SKM-1 (cell line): Measurements from ENCODE around the gene SHROOM3.
"Not testable (repeated sequence)": the region's sequence is repeated elsewhere in the genome, so short reads cannot be mapped to it uniquely, and the experiment has no call there.

Experiments used
- DNase-seq: peaks from one replicate; lab custom pipeline; 2025; ENCODE audit not compliant: unreplicated experiment; lab: John Stamatoyannopoulos, UW

SHROOM3 gene

DNA sequence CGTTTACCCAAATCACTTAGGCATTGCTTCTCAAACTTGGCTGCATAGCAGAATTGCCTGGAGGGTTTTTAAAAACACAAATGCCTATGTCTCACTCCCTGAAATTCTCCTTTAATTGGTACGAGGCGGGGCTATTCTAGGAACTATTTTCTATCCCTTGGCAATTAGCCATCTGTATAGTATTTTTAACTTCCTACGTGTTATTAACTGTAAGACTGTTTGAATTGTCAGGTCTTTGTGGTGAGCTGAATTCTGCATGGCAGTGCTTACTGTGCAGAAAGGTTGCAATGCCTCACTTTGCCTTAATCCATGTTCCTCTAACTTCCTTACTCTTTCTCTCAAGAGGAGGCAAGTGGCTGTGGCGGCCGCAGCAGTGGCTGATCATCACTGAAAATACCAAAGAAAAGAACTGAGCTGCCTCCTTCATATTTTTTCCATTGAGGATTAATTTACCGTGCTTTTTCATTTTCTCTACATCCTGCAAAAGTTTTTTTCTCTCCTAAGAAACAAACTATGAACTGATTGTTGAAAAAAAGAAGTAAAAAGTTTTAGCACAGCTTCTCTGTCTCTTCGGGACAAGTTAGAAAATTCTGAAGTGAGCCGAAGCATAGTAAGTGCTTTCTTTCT lies at the start of gene SHROOM3:
TSS of gene SHROOM3 (plus strand) at position 329 of the 627 bp plus-strand sequence. CDS start 824 bp downstream, outside the sequence.
- no peak for DNase-seq

- DNase-seq, result no peak
Observed at GRCh38 chr4:76385974-76386373, 49.1 kb upstream of the SHROOM3 start.

DNA sequence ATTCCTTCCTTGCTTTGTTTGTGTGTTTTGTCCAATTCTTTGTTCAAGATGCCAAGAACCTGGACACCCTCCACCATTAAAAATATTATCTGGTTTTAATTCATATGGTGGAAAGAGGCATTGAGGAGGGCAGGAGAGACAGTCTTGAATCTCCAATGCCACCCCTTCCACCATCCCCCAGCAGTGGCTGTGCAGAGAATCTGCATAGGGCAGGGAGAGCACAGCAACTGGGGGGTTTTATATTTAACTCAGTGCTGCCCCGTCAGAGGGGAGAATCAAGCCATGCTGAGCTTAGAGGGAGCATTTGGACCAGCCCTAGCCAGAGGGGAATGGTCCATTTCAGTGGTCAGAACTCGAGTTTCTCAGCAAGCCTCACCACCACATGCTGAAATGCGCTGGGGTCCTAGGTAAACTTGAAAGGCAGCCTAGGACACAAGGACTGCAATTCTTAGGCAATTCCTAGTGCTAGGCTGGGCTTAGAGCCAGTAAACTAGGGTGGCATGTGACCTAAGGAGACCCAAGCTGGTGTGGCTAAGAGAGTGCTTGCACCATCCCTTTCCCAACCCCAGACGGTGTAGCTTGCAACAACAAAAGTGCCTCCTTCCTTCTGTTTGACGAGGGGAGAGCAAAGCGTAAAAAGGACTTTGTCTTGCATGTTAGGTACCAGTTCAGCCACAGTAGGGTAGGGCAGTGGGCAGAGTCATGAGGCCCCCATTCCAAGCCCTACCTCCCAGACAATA lies 48.3 kb upstream of the SHROOM3 start:
- peak; percentile 85 for DNase-seq

DNA sequence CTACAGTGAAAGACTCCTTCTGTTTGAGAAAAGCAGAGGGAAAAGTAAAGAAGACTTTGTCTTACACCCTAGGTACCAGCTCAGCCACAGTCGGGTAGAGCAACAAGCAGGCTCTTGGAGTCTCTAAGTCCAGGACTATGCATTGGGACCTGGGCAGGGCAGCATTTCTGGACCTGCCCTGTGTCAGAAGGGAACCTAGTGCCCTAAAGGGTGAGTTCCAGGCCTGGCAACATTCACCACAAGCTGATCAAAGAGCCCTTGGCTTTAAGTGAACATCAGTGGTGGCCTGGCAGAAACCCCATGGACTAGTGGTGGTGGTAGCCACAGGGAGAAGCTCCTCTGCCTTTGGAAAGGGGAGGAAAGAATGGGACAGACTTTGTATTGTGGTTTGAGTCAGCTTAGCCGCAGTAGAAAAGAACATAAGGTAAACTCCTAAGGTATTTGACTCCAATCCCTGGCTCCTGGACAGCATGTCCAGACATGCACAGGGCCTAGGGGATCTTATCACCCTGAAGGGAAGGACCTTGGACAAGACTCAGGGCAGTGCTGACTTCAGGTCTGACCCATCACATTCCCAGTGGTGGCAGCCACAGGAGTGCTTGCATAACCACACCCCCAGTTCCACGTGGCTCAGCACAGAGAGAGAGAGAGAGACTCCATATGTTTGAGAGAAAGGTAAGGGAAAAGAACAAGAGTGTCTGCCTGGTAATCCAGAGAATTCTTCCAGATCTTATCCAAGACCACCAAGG lies 46.7 kb upstream of the SHROOM3 start:
- DNase-seq, result no peak

DNA sequence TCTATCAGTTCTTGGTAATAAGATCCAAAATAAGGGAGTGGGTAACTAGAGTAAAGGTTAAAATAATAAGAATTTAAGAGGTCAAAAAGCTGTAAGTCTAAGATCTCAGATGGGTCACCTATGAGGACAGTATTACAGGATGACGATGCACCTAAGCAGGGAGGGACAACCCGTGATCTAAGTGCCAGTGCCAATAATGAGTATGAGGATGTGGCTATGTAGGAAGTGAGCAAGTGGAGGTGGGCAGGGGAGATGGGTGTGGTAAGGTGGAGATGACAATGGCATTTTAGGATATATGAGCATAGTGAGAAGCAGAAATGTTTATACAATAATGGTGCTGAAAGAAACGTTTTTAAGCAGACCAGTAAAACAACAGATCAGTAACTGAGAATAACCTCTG lies 33.4 kb upstream of the SHROOM3 start:
- no peak for DNase-seq

DNA sequence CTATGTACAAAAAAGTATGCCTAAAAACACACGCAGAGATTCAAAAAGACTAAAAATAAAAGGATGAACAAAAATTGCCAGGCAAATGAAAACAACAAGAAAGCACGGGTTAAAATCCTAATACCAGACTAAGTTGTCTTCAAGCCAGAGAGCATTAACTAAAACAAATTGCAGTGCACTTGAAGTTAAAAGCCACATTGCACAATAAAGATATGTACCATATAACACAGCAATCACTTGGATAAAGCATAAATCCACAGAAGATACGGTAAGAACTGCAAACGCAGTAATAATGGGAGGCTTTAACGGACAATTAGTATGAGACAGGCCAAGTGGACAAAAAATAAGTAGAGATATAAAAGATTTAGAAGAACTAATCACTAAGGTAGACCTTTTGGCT lies 28.9 kb upstream of the SHROOM3 start:
- no peak for DNase-seq

DNA sequence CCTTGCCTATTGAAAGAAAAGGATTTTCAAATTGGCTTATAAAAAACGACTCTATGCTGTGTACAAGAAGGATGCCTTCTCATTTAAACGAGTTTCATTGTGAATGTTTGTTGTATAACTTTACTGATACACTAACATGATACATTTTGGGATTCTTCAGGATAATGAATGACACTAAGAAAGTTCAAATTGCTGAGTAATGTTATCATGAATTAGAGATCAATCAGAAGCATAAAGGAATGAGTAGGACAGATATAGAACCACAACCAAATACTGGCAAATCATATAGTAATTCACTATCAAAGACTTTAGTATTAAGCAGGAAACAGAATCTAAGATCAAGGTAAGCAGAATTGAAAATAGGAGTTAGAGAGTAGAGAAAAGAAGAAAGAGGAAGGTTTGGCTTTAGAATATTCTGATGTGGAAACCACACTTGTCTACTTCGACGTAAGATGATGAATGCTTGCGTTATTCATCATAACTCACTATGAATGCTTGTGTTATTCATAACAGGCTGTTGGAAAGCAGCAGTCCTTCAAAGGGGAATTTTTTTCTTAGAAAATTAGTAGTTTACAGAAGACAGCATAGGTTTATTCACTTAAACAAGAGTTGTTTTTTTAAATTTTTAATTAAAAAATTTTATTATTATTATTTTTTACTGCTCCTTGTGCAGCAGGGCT lies 27.4 kb upstream of the SHROOM3 start:
- DNase-seq, result no peak

DNA sequence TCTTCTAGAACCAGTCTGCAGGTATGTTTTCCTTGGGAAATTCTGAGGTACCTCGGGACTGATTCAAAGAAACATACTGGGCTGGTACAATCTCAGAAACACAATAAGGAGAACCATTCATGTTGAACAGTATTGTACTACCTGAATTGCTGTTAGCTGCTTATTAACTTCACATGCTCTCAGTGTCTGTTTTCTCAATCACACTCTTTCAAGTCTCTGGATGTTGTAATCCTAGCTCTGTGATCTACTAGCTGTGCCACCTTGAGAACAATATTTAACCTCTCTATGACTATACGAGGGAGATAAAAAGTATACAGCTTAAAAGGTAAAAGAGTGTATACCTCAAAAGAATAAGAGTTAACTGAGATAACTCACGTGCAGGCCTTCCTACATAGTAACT lies 24.4 kb upstream of the SHROOM3 start:
- DNase-seq, result no peak

GRCh38 chr4:76420188-76420761 lies 14.8 kb upstream of the SHROOM3 start:
- DNase-seq, result no peak

GRCh38 chr4:76420762-76421581 lies 14.1 kb upstream of the SHROOM3 start, which contains the start of gene CCDC158:
TSS of gene CCDC158 (minus strand) at chr4:76421141. CDS start at chr4:76403207, 17,934 bp downstream.
- no peak for DNase-seq

DNA sequence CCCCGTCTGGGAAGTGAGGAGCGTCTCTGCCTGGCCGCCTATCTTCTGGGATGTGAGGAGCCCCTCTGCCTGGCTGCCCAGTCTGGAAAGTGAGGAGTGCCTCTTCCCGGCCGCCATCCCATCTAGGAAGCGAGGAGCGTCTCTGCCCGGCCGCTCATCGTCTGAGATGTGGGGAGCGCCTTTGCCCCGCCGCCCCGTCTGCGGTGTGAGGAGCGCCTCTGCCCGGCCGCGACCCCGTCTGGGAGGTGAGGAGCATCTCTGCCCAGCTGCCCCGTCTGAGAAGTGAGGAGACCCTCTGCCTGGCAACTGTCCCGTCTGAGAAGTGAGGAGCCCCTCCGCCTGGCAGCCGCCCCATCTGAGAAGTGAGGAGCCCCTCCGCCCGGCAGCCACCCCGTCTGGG lies 11.9 kb upstream of the SHROOM3 start:
- not testable (repeated sequence) for DNase-seq

- DNase-seq, result no peak
Observed at GRCh38 chr4:76426272-76426671, 8.8 kb upstream of the SHROOM3 start.

DNA sequence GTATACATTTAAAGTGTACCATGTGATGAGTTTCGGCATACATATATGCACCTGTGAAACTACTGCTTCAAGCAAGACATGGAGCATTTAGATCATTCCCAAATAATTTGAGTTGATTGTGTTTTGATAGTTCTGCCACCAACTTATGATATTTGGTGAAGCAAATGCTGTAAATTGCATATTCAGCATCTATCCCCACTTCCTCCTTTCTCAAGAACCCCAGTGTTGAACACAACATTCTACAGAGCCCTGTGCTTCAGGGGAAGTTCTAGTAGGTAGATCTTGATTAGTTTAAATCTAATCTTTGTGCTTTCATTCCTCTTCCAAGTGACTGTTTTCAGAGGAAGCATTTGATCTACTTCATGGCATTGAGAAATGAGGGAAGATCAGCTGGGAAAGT lies 5.4 kb upstream of the SHROOM3 start:
- peak; percentile 33 for DNase-seq

DNA sequence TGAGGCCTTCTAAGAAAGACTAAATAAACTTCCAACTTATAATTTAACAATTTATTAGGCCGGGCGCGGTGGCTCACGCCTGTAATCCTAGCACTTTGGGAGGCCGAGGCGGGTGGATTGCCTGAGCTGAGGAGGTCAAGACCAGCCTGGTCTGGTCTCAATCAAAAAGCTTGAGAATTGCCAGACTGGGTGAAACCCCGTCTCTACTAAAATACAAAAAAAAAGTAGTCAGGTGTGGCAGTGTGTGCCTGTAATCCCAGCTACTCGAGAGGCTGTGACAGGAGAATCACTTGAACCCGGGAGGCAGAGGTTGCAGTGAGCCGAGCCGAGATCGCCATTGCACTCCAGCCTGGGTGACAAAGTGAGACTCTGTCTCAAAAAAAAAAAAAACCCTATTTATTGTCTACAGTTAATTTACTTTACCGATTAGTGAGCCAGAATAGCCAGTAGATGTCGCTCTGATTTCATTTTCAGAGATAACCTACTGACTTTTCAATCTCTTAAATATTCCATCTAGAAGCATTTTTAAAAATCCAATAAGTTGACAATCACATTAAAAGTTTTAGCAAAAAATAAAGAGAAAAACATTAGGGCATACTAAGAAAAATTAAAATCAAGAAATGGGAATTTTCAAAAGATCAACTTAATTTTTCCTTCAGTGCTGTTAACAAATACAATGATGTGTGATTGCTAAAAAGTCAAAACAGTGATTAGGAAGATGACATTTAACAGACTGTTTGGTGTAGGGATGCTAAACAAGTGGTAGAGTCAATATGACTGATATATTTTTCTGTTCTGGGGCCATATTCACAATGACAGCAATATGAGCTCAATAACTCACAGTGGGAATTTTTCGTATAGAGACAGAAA lies 4.3 kb upstream of the SHROOM3 start:
- DNase-seq, result peak; percentile 19

GRCh38 chr4:76435528-76436319 lies 695 bp downstream of the SHROOM3 start:
- DNase-seq, result no peak

- DNase-seq, result no peak
Observed at GRCh38 chr4:76439491-76439890, 4.5 kb downstream of the SHROOM3 start.

DNA sequence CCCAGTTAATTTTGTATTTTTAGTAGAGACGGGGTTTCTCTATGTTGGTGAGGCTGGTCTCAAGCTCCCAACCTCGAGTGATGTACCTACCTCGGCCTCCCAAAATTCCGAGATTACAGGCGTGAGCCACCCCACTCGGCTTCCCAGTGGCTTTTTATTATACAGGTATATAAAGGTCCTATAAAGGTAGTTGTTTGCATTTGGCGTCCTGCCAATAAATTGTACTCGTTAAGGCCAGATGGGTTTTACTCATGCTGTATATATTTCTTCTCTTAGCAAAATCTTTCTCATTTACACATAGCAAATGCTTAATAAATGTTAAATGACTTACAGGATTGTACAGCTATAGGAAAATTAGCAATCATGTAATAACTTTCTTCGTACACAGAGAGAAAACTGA lies 6.9 kb downstream of the SHROOM3 start:
- no peak for DNase-seq

GRCh38 chr4:76442807-76443206 lies 7.8 kb downstream of the SHROOM3 start:
- DNase-seq, result no peak
